GM18907 (cell line): ENCODE measurements around the gene PLXNA2.

Experiments
- ATAC-seq: cut with Tn5 transposase; IDR thresholded peaks from one replicate; pipeline ENCODE4 v1.9.1; 2021; ENCODE audit warnings: mild to moderate bottlenecking, moderate library complexity; ENCODE audit not compliant: unreplicated experiment

PLXNA2 gene

GRCh38 chr1:208224192-208224713, 19.9 kb downstream of the PLXNA2 start:
- ATAC-seq, result no peak

GRCh38 chr1:208223136-208223535, 21.0 kb downstream of the PLXNA2 start:
- ATAC-seq, result no peak

- ATAC-seq, result no peak
These were observed 21.6 kb downstream of the PLXNA2 start for GRCh38 chr1:208222376-208223126.

- no peak for ATAC-seq
These were observed 22.9 kb downstream of the PLXNA2 start for GRCh38 chr1:208221291-208221622.

GRCh38 chr1:208219659-208220282, 24.4 kb downstream of the PLXNA2 start:
- no peak for ATAC-seq

- no peak for ATAC-seq
These were observed 25.0 kb downstream of the PLXNA2 start for GRCh38 chr1:208219098-208219658.

GRCh38 chr1:208218237-208219097, 25.7 kb downstream of the PLXNA2 start:
- no peak for ATAC-seq

GRCh38 chr1:208217781-208218180, 26.4 kb downstream of the PLXNA2 start:
- ATAC-seq, result no peak

- ATAC-seq, result no peak
These were observed 27.4 kb downstream of the PLXNA2 start for GRCh38 chr1:208216806-208217205.

GRCh38 chr1:208216062-208216461, 28.1 kb downstream of the PLXNA2 start:
- no peak for ATAC-seq

GRCh38 chr1:208215393-208215792, 28.8 kb downstream of the PLXNA2 start:
- no peak for ATAC-seq

- no peak for ATAC-seq
These were observed 30.4 kb downstream of the PLXNA2 start for GRCh38 chr1:208213786-208214185.

- ATAC-seq, result no peak
These were observed 31.3 kb downstream of the PLXNA2 start for GRCh38 chr1:208212893-208213292.

- no peak for ATAC-seq
These were observed 32.0 kb downstream of the PLXNA2 start for GRCh38 chr1:208211921-208212843.

- no peak for ATAC-seq
These were observed 34.1 kb downstream of the PLXNA2 start for GRCh38 chr1:208209896-208210589.

GRCh38 chr1:208209286-208209685, 34.9 kb downstream of the PLXNA2 start:
- ATAC-seq, result no peak

GRCh38 chr1:208208132-208208487, 36.1 kb downstream of the PLXNA2 start:
- no peak for ATAC-seq

- no peak for ATAC-seq
These were observed 36.6 kb downstream of the PLXNA2 start for GRCh38 chr1:208207388-208208131.
